ENCODE measurements around the gene GADD45B.

The GADD45B gene

GRCh38 chr19:2475702-2476450, at the start of gene GADD45B:
GADD45B (plus strand) TSS chr19:2476127; CDS start chr19:2476359, 232 bp downstream.
- Mint-ChIP-seq H3K4me1 (peaks cover 41% of the 10 kb centered on the region), H3K27ac (peak within 1 kb of the TSS; percentile 96), H3K36me3 (ENCODE audit: low read depth) (peaks cover 29% of the 10 kb centered on the region), H3K4me3 (peak within 1 kb of the TSS; percentile 95), H3K27me3 (peaks cover 6% of the 10 kb centered on the region), H3K9me3 (no peaks in the 10 kb centered on the region)
- ATAC-seq (peak; percentile 18), DNase-seq (peak; percentile 98)

GRCh38 chr19:2426611-2427428, 49.1 kb upstream of the GADD45B start:
- no peaks in the 10 kb centered on the region for H3K9me3 Mint-ChIP-seq
- H3K4me1 Mint-ChIP-seq = peaks cover 12% of the 10 kb centered on the region
- DNase-seq (peak; percentile 58), ATAC-seq (peak; percentile 3)
- H3K36me3 Mint-ChIP-seq (ENCODE audit: low read depth) = peaks cover 19% of the 10 kb centered on the region
- peaks cover 3% of the 10 kb centered on the region for H3K27me3 Mint-ChIP-seq
- H3K27ac Mint-ChIP-seq = peak overlapping the region; percentile 99
- peak overlapping the region; percentile 92 for H3K4me3 Mint-ChIP-seq

GRCh38 chr19:2427429-2428320, 48.3 kb upstream of the GADD45B start, which contains the start of gene TIMM13:
TIMM13 (minus strand) TSS chr19:2427586; CDS start chr19:2427533, 53 bp downstream.
- peak; percentile 86 for ATAC-seq
- H3K27ac Mint-ChIP-seq = peak within 1 kb of the TSS; percentile 99
- H3K9me3 Mint-ChIP-seq = no peaks in the 10 kb centered on the region
- peak within 1 kb of the TSS; percentile 92 for H3K4me3 Mint-ChIP-seq
- peak; percentile 97 for DNase-seq
- peaks cover 12% of the 10 kb centered on the region for H3K4me1 Mint-ChIP-seq
- H3K27me3 Mint-ChIP-seq = peaks cover 3% of the 10 kb centered on the region
- H3K36me3 Mint-ChIP-seq (ENCODE audit: low read depth) = peaks cover 19% of the 10 kb centered on the region

GRCh38 chr19:2428321-2428690, 47.6 kb upstream of the GADD45B start:
- Mint-ChIP-seq H3K27me3 (peaks cover 3% of the 10 kb centered on the region), H3K9me3 (no peaks in the 10 kb centered on the region), H3K4me3 (peak overlapping the region; percentile 92), H3K36me3 (ENCODE audit: low read depth) (peaks cover 19% of the 10 kb centered on the region), H3K27ac (peak overlapping the region; percentile 99), H3K4me1 (peaks cover 12% of the 10 kb centered on the region)
- ATAC-seq (no peak), DNase-seq (no peak)

GRCh38 chr19:2428756-2429711, 46.9 kb upstream of the GADD45B start:
- no peak for ATAC-seq
- Mint-ChIP-seq H3K9me3 (no peaks in the 10 kb centered on the region), H3K36me3 (ENCODE audit: low read depth) (peaks cover 21% of the 10 kb centered on the region), H3K27me3 (peaks cover 3% of the 10 kb centered on the region), H3K4me3 (no peak overlapping the region), H3K4me1 (peaks cover 12% of the 10 kb centered on the region), H3K27ac (no peak overlapping the region)
- DNase-seq = no peak

GRCh38 chr19:2429917-2430535, 45.9 kb upstream of the GADD45B start:
- Mint-ChIP-seq H3K4me1 (peaks cover 12% of the 10 kb centered on the region), H3K27ac (no peak overlapping the region), H3K27me3 (peaks cover 3% of the 10 kb centered on the region), H3K36me3 (ENCODE audit: low read depth) (peaks cover 22% of the 10 kb centered on the region), H3K4me3 (no peak overlapping the region), H3K9me3 (no peaks in the 10 kb centered on the region)
- no peak for ATAC-seq
- no peak for DNase-seq

- no peak overlapping the region for H3K4me3 Mint-ChIP-seq
- H3K27ac Mint-ChIP-seq = no peak overlapping the region
- peaks cover 22% of the 10 kb centered on the region for H3K36me3 Mint-ChIP-seq (ENCODE audit: low read depth)
Observed at GRCh38 chr19:2431318-2432055, 44.4 kb upstream of the GADD45B start.

GRCh38 chr19:2432131-2432848, 43.6 kb upstream of the GADD45B start:
- ATAC-seq (no peak), DNase-seq (no peak)
- no peak overlapping the region for H3K4me3 Mint-ChIP-seq
- H3K27me3 Mint-ChIP-seq = peaks cover 3% of the 10 kb centered on the region
- peaks cover 5% of the 10 kb centered on the region for H3K4me1 Mint-ChIP-seq
- peaks cover 18% of the 10 kb centered on the region for H3K36me3 Mint-ChIP-seq (ENCODE audit: low read depth)
- no peak overlapping the region for H3K27ac Mint-ChIP-seq
- no peaks in the 10 kb centered on the region for H3K9me3 Mint-ChIP-seq

More at GRCh38 chr19:2431318-2432055, 44.4 kb upstream of the GADD45B start:
- Mint-ChIP-seq H3K27me3 (peaks cover 3% of the 10 kb centered on the region), H3K4me1 (peaks cover 7% of the 10 kb centered on the region), H3K9me3 (no peaks in the 10 kb centered on the region)
- no peak for DNase-seq
- no peak for ATAC-seq

- ATAC-seq (no peak), DNase-seq (no peak)
- H3K4me3 Mint-ChIP-seq = no peak overlapping the region
- no peak overlapping the region for H3K27ac Mint-ChIP-seq
- H3K27me3 Mint-ChIP-seq = no peaks in the 10 kb centered on the region
- peaks cover 19% of the 10 kb centered on the region for H3K36me3 Mint-ChIP-seq (ENCODE audit: low read depth)
- no peaks in the 10 kb centered on the region for H3K9me3 Mint-ChIP-seq
- H3K4me1 Mint-ChIP-seq = no peaks in the 10 kb centered on the region
Observed at GRCh38 chr19:2433854-2434253, 42.1 kb upstream of the GADD45B start.

GRCh38 chr19:2434267-2434666, 41.7 kb upstream of the GADD45B start:
- DNase-seq (no peak), ATAC-seq (no peak)
- no peak overlapping the region for H3K27ac Mint-ChIP-seq
- no peaks in the 10 kb centered on the region for H3K4me1 Mint-ChIP-seq
- no peaks in the 10 kb centered on the region for H3K9me3 Mint-ChIP-seq
- no peak overlapping the region for H3K4me3 Mint-ChIP-seq
- H3K36me3 Mint-ChIP-seq (ENCODE audit: low read depth) = peaks cover 19% of the 10 kb centered on the region
- H3K27me3 Mint-ChIP-seq = no peaks in the 10 kb centered on the region

- Mint-ChIP-seq H3K36me3 (ENCODE audit: low read depth) (peaks cover 17% of the 10 kb centered on the region), H3K27ac (no peak overlapping the region), H3K27me3 (no peaks in the 10 kb centered on the region), H3K9me3 (no peaks in the 10 kb centered on the region), H3K4me1 (no peaks in the 10 kb centered on the region), H3K4me3 (no peak overlapping the region)
- DNase-seq (no peak), ATAC-seq (no peak)
Observed at GRCh38 chr19:2434721-2435265, 41.1 kb upstream of the GADD45B start.

GRCh38 chr19:2436384-2436783, 39.5 kb upstream of the GADD45B start:
- no peak for DNase-seq
- ATAC-seq = no peak
- Mint-ChIP-seq H3K4me1 (no peaks in the 10 kb centered on the region), H3K36me3 (ENCODE audit: low read depth) (peaks cover 18% of the 10 kb centered on the region), H3K27ac (no peak overlapping the region), H3K9me3 (no peaks in the 10 kb centered on the region), H3K4me3 (no peak overlapping the region), H3K27me3 (no peaks in the 10 kb centered on the region)
